Astrocyte (in vitro differentiated cells and primary cell): Measurements from ENCODE around the gene FNDC3B. TPM values are rescaled to one million over a fixed set of nuclear protein-coding genes. Genes with fewer than 3 reads are reported as not detected.

Source experiments
- DNase-seq: peaks from one replicate; pipeline ENCODE4 v3.0.0-alpha.2; 2010; ENCODE audit warnings: low read depth
- FAIRE-seq: peaks from 2 replicates; lab custom pipeline; 2011; peaks lifted over from hg19 to GRCh38; lab: Jason Lieb, UNC
- H2AFZ ChIP-seq: 2 replicates; pipeline ENCODE4 v1.6.0; 2012; ENCODE audit warnings: low read depth, low read length, inconsistent platforms
- H3K27ac ChIP-seq: 2 replicates; pipeline ENCODE4 v1.5.1; 2011; ENCODE audit warnings: low read depth, low read length, inconsistent platforms
- H3K27me3 ChIP-seq: 2 replicates; pipeline ENCODE4 v1.6.0; 2011; ENCODE audit warnings: low read length, inconsistent platforms; ENCODE audit not compliant: insufficient read depth
- H3K36me3 ChIP-seq: 2 replicates; pipeline ENCODE4 v1.5.1; 2011; ENCODE audit warnings: low read length, inconsistent platforms; ENCODE audit not compliant: insufficient read depth
- H3K4me1 ChIP-seq: 2 replicates; pipeline ENCODE4 v1.5.1; 2011; ENCODE audit warnings: low read length, inconsistent platforms; ENCODE audit not compliant: insufficient read depth
- H3K4me2 ChIP-seq: 2 replicates; pipeline ENCODE4 v1.6.0; 2012; ENCODE audit warnings: low read length, inconsistent platforms
- H3K4me3 ChIP-seq: 2 replicates; pipeline ENCODE4 v1.5.1; 2011; ENCODE audit warnings: low read depth, mild to moderate bottlenecking, low read length, inconsistent platforms; ENCODE audit not compliant: insufficient read depth
- H3K79me2 ChIP-seq: 2 replicates; pipeline ENCODE4 v1.6.0; 2012; ENCODE audit warnings: mild to moderate bottlenecking, low read length, inconsistent platforms; ENCODE audit not compliant: insufficient read depth
- H3K9ac ChIP-seq: 2 replicates; pipeline ENCODE4 v1.6.0; 2012; ENCODE audit warnings: mild to moderate bottlenecking, low read length, inconsistent platforms
- H3K9me3 ChIP-seq: 2 replicates; pipeline ENCODE4 v1.5.1; 2012; ENCODE audit warnings: low read depth, mild to moderate bottlenecking, low read length, inconsistent platforms; ENCODE audit not compliant: insufficient read depth
- H4K20me1 ChIP-seq: 2 replicates; pipeline ENCODE4 v1.6.0; 2012; ENCODE audit warnings: low read length, inconsistent platforms; ENCODE audit not compliant: insufficient read depth
- H3K27ac Mint-ChIP-seq: one replicate; pipeline ENCODE4 v1.8.0; 2021; ENCODE audit warnings: mild to moderate bottlenecking, mixed read lengths; ENCODE audit not compliant: unreplicated experiment
- H3K27me3 Mint-ChIP-seq: one replicate; pipeline ENCODE4 v1.8.0; 2021; ENCODE audit warnings: low read depth, mixed read lengths; ENCODE audit not compliant: unreplicated experiment
- H3K36me3 Mint-ChIP-seq: one replicate; pipeline ENCODE4 v1.8.0; 2021; ENCODE audit warnings: low read depth, mixed read lengths; ENCODE audit not compliant: unreplicated experiment
- H3K4me1 Mint-ChIP-seq: one replicate; pipeline ENCODE4 v1.8.0; 2021; ENCODE audit warnings: low read depth, mixed read lengths; ENCODE audit not compliant: unreplicated experiment
- H3K4me3 Mint-ChIP-seq: one replicate; pipeline ENCODE4 v1.8.0; 2021; ENCODE audit warnings: mild to moderate bottlenecking, moderate library complexity, mixed read lengths; ENCODE audit not compliant: unreplicated experiment
- H3K9me3 Mint-ChIP-seq: one replicate; pipeline ENCODE4 v1.8.0; 2021; ENCODE audit warnings: mild to moderate bottlenecking, mixed read lengths; ENCODE audit not compliant: unreplicated experiment
- EZH2 ChIP-seq: IDR thresholded peaks from 2 replicates; pipeline ENCODE4 v1.6.1; 2012; ENCODE audit warnings: mild to moderate bottlenecking, low read length, inconsistent platforms; ENCODE audit not compliant: insufficient read depth
- total RNA-seq: library from RNA; stranded (reverse); gene quantifications from 2 replicates; pipeline ENCODE4 v1.2.1, GENCODE V29; 2021
- TF ChIP-seq, protein P1 (sequence below): IDR thresholded peaks from 2 replicates; pipeline ENCODE4 v1.5.1; 2011; ENCODE audit warnings: low read depth, mild to moderate bottlenecking, inconsistent platforms, low read length, moderate library complexity; ENCODE audit not compliant: insufficient read depth

Gene FNDC3B
- total RNA-seq, 1 donor from 2014 or later = 327 TPM

DNA sequence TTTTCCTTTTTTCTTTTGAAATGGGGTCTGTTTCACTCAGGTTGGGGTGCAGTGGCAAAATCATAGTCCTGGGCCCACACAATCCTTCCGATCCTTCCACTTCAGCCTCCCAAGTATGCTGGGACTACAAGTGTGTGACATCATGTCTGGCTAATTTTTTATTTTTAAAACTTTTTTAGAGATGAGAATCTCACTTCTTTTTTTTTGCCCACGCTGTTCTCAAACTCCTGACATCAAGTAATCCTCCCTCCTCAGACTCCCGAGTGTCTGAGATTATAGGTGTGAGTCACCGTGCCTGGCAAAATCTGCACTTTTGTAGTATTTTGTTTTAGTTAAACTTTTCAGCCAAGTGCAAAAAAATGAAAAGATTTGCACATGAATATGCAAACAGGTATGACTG is 171.0 kb downstream of the FNDC3B start:
- no peak for FAIRE-seq
- peak overlapping the region; percentile 66 for H3K27ac Mint-ChIP-seq

DNA sequence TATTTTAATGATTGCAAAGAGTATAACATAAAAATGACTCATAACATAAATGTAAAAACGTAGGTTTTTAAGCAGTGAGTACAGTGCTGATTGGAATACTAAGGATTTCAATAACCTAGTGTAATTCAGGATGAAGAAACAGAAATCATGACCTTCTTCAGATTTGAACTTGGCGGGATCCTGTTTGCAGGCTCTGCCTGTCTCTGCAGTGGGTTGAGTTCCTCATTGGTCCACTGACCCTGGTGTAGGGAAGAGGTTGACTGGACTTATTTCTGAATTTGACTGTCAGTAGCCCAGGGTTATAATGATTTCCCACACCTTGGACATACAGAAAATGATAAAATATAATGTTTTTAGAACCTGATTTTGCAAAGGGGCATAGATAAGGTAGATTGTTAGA is 171.7 kb downstream of the FNDC3B start:
- TF ChIP-seq, protein P1, sequence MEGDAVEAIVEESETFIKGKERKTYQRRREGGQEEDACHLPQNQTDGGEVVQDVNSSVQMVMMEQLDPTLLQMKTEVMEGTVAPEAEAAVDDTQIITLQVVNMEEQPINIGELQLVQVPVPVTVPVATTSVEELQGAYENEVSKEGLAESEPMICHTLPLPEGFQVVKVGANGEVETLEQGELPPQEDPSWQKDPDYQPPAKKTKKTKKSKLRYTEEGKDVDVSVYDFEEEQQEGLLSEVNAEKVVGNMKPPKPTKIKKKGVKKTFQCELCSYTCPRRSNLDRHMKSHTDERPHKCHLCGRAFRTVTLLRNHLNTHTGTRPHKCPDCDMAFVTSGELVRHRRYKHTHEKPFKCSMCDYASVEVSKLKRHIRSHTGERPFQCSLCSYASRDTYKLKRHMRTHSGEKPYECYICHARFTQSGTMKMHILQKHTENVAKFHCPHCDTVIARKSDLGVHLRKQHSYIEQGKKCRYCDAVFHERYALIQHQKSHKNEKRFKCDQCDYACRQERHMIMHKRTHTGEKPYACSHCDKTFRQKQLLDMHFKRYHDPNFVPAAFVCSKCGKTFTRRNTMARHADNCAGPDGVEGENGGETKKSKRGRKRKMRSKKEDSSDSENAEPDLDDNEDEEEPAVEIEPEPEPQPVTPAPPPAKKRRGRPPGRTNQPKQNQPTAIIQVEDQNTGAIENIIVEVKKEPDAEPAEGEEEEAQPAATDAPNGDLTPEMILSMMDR = no peak
- TF ChIP-seq EZH2 = no peak
- no peaks in the 10 kb centered on the region for H3K9me3 Mint-ChIP-seq
- H3K4me3 Mint-ChIP-seq = peak overlapping the region; percentile 51
- Histone ChIP-seq H3K27me3 (no peaks in the 10 kb centered on the region), H3K36me3 (peaks cover 9% of the 10 kb centered on the region), H3K27ac (peak overlapping the region; percentile 57), H4K20me1 (peaks cover 58% of the 10 kb centered on the region), H3K79me2 (peaks cover 96% of the 10 kb centered on the region), H3K4me1 (peaks cover 53% of the 10 kb centered on the region), H3K4me2 (no peak overlapping the region), H2AFZ (no peak overlapping the region), H3K4me3 (no peak overlapping the region), H3K9ac (no peak overlapping the region), H3K9me3 (no peaks in the 10 kb centered on the region)
- no peak overlapping the region for H3K27ac Mint-ChIP-seq
- peaks cover 68% of the 10 kb centered on the region for H3K4me1 Mint-ChIP-seq
- DNase-seq (no peak), FAIRE-seq (no peak)
- H3K36me3 Mint-ChIP-seq = peaks cover 16% of the 10 kb centered on the region
- H3K27me3 Mint-ChIP-seq = no peaks in the 10 kb centered on the region

More for the DNA sequence above, 171.0 kb downstream of the FNDC3B start:
- no peak overlapping the region for H2AFZ ChIP-seq
- H3K79me2 ChIP-seq = peaks cover 97% of the 10 kb centered on the region
- DNase-seq = peak; percentile 63
- peaks cover 55% of the 10 kb centered on the region for H3K4me1 ChIP-seq
- H3K27me3 ChIP-seq = no peaks in the 10 kb centered on the region
- H3K27me3 Mint-ChIP-seq = no peaks in the 10 kb centered on the region
- peaks cover 70% of the 10 kb centered on the region for H3K4me1 Mint-ChIP-seq
- H3K4me2 ChIP-seq = no peak overlapping the region
- H3K9me3 ChIP-seq = no peaks in the 10 kb centered on the region
- H3K4me3 ChIP-seq = no peak overlapping the region
- H3K4me3 Mint-ChIP-seq = no peak overlapping the region
- no peak overlapping the region for H3K9ac ChIP-seq
- TF ChIP-seq EZH2 = no peak
- TF ChIP-seq, protein P1 = no peak
- peaks cover 14% of the 10 kb centered on the region for H3K36me3 Mint-ChIP-seq
- peaks cover 53% of the 10 kb centered on the region for H4K20me1 ChIP-seq
- H3K27ac ChIP-seq = peak overlapping the region; percentile 57
- peaks cover 6% of the 10 kb centered on the region for H3K36me3 ChIP-seq
- no peaks in the 10 kb centered on the region for H3K9me3 Mint-ChIP-seq

DNA sequence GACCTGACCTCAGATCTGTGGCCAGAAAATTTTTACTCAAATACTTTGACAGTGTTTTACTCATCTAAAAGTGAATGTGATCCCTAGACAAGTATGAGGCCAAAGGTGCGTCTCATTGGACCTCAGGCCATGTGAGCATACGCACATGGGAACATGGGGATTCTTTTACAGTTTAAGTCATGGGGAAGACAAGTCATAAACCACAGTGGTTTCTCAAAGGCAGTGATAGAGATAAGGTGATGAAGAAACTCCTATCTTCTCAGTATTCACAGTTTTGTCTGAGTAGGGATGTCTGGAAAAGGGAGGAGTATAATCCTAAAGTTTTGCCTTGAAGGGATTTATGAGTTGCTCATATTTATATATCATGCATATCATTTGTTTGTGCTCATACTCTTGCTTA is 173.8 kb downstream of the FNDC3B start:
- H3K27me3 Mint-ChIP-seq = no peaks in the 10 kb centered on the region
- no peak overlapping the region for H3K4me3 Mint-ChIP-seq
- Histone ChIP-seq H3K4me3 (no peak overlapping the region), H3K4me2 (no peak overlapping the region), H3K27me3 (no peaks in the 10 kb centered on the region), H3K36me3 (peaks cover 9% of the 10 kb centered on the region), H3K79me2 (peaks cover 98% of the 10 kb centered on the region), H3K9me3 (no peaks in the 10 kb centered on the region), H2AFZ (no peak overlapping the region), H3K27ac (peak overlapping the region; percentile 57), H3K4me1 (peaks cover 71% of the 10 kb centered on the region), H4K20me1 (peaks cover 74% of the 10 kb centered on the region), H3K9ac (peak overlapping the region; percentile 17)
- TF ChIP-seq, protein P1 = no peak
- no peak for TF ChIP-seq EZH2
- H3K4me1 Mint-ChIP-seq = peaks cover 73% of the 10 kb centered on the region
- DNase-seq (peak; percentile 90), FAIRE-seq (no peak)
- H3K36me3 Mint-ChIP-seq = peaks cover 13% of the 10 kb centered on the region
- peak overlapping the region; percentile 54 for H3K27ac Mint-ChIP-seq
- no peaks in the 10 kb centered on the region for H3K9me3 Mint-ChIP-seq
